Islet precursor cell (in vitro differentiated cells): ENCODE data around the gene NHLH1.
A peak's percentile ranks its signal among the peaks of the same experiment; 100 is the strongest.

Experiments
- DNase-seq: peaks from one replicate; pipeline ENCODE4 v3.0.0-alpha.2; 2018

NHLH1 gene

GRCh38 chr1:160359559-160360226 lies 7.2 kb upstream of the NHLH1 start:
- no peak for DNase-seq

GRCh38 chr1:160360227-160360695 lies 6.6 kb upstream of the NHLH1 start:
- DNase-seq, result no peak

- DNase-seq, result no peak
Observed at GRCh38 chr1:160361199-160361598, 5.7 kb upstream of the NHLH1 start.

- DNase-seq, result no peak
Observed at GRCh38 chr1:160361814-160362167, 5.1 kb upstream of the NHLH1 start.

- no peak for DNase-seq
Observed at GRCh38 chr1:160362168-160362957, 4.5 kb upstream of the NHLH1 start.

- DNase-seq, result no peak
Observed at GRCh38 chr1:160363010-160363409, 3.9 kb upstream of the NHLH1 start.

- DNase-seq, result no peak
Observed at GRCh38 chr1:160363951-160364735, 2.7 kb upstream of the NHLH1 start.

GRCh38 chr1:160365325-160365724 lies 1.5 kb upstream of the NHLH1 start:
- no peak for DNase-seq

- DNase-seq, result no peak
Observed at GRCh38 chr1:160367516-160367900, 637 bp downstream of the NHLH1 start.

- no peak for DNase-seq
Observed at GRCh38 chr1:160367934-160368923, 1.4 kb downstream of the NHLH1 start.

- DNase-seq, result no peak
Observed at GRCh38 chr1:160369087-160369486, 2.2 kb downstream of the NHLH1 start.

GRCh38 chr1:160370561-160371345 lies 3.9 kb downstream of the NHLH1 start:
- DNase-seq, result no peak

GRCh38 chr1:160371346-160371631 lies 4.4 kb downstream of the NHLH1 start:
- DNase-seq, result no peak

GRCh38 chr1:160371756-160372155 lies 4.9 kb downstream of the NHLH1 start:
- no peak for DNase-seq

GRCh38 chr1:160373696-160374095 lies 6.8 kb downstream of the NHLH1 start:
- no peak for DNase-seq

- DNase-seq, result no peak
Observed at GRCh38 chr1:160374306-160375110, 7.6 kb downstream of the NHLH1 start.

- peak; percentile 71 for DNase-seq
Observed at GRCh38 chr1:160375788-160376524, 9.1 kb downstream of the NHLH1 start.

- DNase-seq, result peak; percentile 78
Observed at GRCh38 chr1:160376525-160377131, 9.8 kb downstream of the NHLH1 start.

- DNase-seq, result no peak
Observed at GRCh38 chr1:160377585-160378206, 10.8 kb downstream of the NHLH1 start.
